Fibroblast of the aortic adventitia (primary cell): ENCODE data around the gene C11orf58. TPM values are rescaled to one million over a fixed set of nuclear protein-coding genes. Genes with fewer than 3 reads are reported as not detected.

ENCODE experiments used
- DNase-seq: peaks from one replicate; pipeline ENCODE4 v3.0.0-alpha.2; 2010; ENCODE audit warnings: low read depth
- H3K4me3 ChIP-seq: 2 replicates; pipeline ENCODE4 v1.5.1; 2011; ENCODE audit warnings: low read depth, mild to moderate bottlenecking, control low read depth, low read length, moderate library complexity
- CTCF ChIP-seq: IDR thresholded peaks from 2 replicates; pipeline ENCODE4 v1.5.1; 2011; ENCODE audit warnings: mild to moderate bottlenecking, low read length, control low read depth, inconsistent platforms; ENCODE audit not compliant: insufficient read depth
- total RNA-seq: library from RNA; depleted of rRNA; stranded (reverse); fragments of >200 nt; gene quantifications from 2 replicates; pipeline ENCODE4 v1.2.3, GENCODE V29; 2012; ENCODE audit warnings: low replicate concordance

Gene C11orf58
- total RNA-seq, 1 donor, result 166 TPM

- no peak for DNase-seq
- no peak for TF ChIP-seq CTCF
- peak overlapping the region; percentile 92 for H3K4me3 ChIP-seq
Observed at GRCh38 chr11:16737818-16738192, 642 bp upstream of the C11orf58 start.

GRCh38 chr11:16738947-16739815 lies 734 bp downstream of the C11orf58 start:
- peak overlapping the region; percentile 92 for H3K4me3 ChIP-seq
- peak; percentile 29 for DNase-seq
- TF ChIP-seq CTCF, result no peak

- no peak overlapping the region for H3K4me3 ChIP-seq
- no peak for TF ChIP-seq CTCF
- no peak for DNase-seq
Observed at GRCh38 chr11:16741473-16741872, 3.0 kb downstream of the C11orf58 start.

DNA sequence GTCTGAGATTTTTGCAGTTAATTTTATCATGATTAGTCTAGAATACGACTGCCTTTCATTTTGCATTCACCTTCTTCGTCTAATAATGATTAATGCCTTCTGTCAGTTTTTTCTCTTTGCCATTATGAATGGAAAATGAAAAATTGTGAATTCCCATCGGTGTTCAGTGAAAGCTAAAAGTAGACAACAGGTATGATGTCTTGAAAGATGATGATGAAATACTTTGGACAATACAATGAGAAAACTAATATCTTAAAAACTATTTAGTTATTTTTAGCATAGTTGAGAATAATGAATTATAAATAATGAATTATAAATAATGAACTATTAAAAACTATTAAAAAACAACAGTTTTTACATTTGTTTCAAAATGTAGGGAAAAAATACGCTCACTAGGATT lies 5.0 kb downstream of the C11orf58 start:
- no peak for TF ChIP-seq CTCF
- DNase-seq, result no peak
- H3K4me3 ChIP-seq, result no peak overlapping the region

GRCh38 chr11:16744128-16744725 lies 5.8 kb downstream of the C11orf58 start:
- no peak overlapping the region for H3K4me3 ChIP-seq
- no peak for DNase-seq
- no peak for TF ChIP-seq CTCF

- no peak for TF ChIP-seq CTCF
- DNase-seq, result peak; percentile 18
- no peak overlapping the region for H3K4me3 ChIP-seq
Observed at GRCh38 chr11:16745950-16746605, 7.6 kb downstream of the C11orf58 start.
